Measurements from ENCODE around the gene BTG3. TPM values are rescaled to one million over a fixed set of nuclear protein-coding genes. Genes with fewer than 3 reads are reported as not detected.
A peak's percentile ranks its signal among the peaks of the same experiment; 100 is the strongest.

The BTG3 gene
- polyA plus RNA-seq (2011; rRNA removed) (23.6 and 38.9 TPM in 2 replicates), polyA minus RNA-seq (2011; rRNA and poly(A)+ RNA removed) (3.1 and 7.9 TPM in 2 replicates)

GRCh38 chr21:17612565-17613241 is at the start of gene BTG3:
Gene BTG3, minus strand, starts transcription at chr21:17612901. Its CDS starts 3,757 bp downstream, at chr21:17609144.
- ChIA-PET POLR2A (no interaction called here), CTCF (interaction anchor here (0.6 kb wide), 1 partner anchor 67 kb away, joined by 3 read pairs; no protein-coding TSS in a partner anchor)
- no peak for TF ChIP-seq CTCF (IDR thresholded peaks at IDR 0.05; ENCODE audit: insufficient read depth, low read depth, low read length)
- no peaks in the 10 kb centered on the region for H3K27me3 ChIP-seq (ENCODE audit: control insufficient read depth, insufficient read depth, low read length)
- peak within 1 kb of the TSS; percentile 95 for H3K4me3 ChIP-seq (ENCODE audit: low read depth, low read length)
- no peak for DNase-seq (ENCODE audit: low read depth)
- no peaks in the 10 kb centered on the region for H3K36me3 ChIP-seq (ENCODE audit: control insufficient read depth, insufficient read depth, low read length)

GRCh38 chr21:17660862-17661261 is 48.2 kb upstream of the BTG3 start:
- ChIA-PET CTCF (no interaction called here), POLR2A (no interaction called here)
- Histone ChIP-seq H3K4me3 (ENCODE audit: low read depth, low read length) (no peak overlapping the region), H3K36me3 (ENCODE audit: control insufficient read depth, insufficient read depth, low read length) (no peaks in the 10 kb centered on the region), H3K27me3 (ENCODE audit: control insufficient read depth, insufficient read depth, low read length) (no peaks in the 10 kb centered on the region)
- DNase-seq (ENCODE audit: low read depth) = no peak
- no peak for TF ChIP-seq CTCF (IDR thresholded peaks at IDR 0.05; ENCODE audit: insufficient read depth, low read depth, low read length)

GRCh38 chr21:17660452-17660851 is 47.8 kb upstream of the BTG3 start:
- Histone ChIP-seq H3K4me3 (ENCODE audit: low read depth, low read length) (no peak overlapping the region), H3K27me3 (ENCODE audit: control insufficient read depth, insufficient read depth, low read length) (no peaks in the 10 kb centered on the region), H3K36me3 (ENCODE audit: control insufficient read depth, insufficient read depth, low read length) (no peaks in the 10 kb centered on the region)
- CTCF ChIA-PET = no interaction called here
- no peak for TF ChIP-seq CTCF (IDR thresholded peaks at IDR 0.05; ENCODE audit: insufficient read depth, low read depth, low read length)
- POLR2A ChIA-PET = no interaction called here
- DNase-seq (ENCODE audit: low read depth) = peak; percentile 65

GRCh38 chr21:17658931-17659330 is 46.2 kb upstream of the BTG3 start:
- DNase-seq (ENCODE audit: low read depth) = no peak
- Histone ChIP-seq H3K36me3 (ENCODE audit: control insufficient read depth, insufficient read depth, low read length) (no peaks in the 10 kb centered on the region), H3K4me3 (ENCODE audit: low read depth, low read length) (no peak overlapping the region), H3K27me3 (ENCODE audit: control insufficient read depth, insufficient read depth, low read length) (no peaks in the 10 kb centered on the region)
- ChIA-PET CTCF (interaction anchor here (1.1 kb wide), 1 partner anchor 266 kb away, joined by 3 read pairs; no protein-coding TSS in a partner anchor), POLR2A (no interaction called here)
- TF ChIP-seq CTCF (IDR thresholded peaks at IDR 0.05; ENCODE audit: insufficient read depth, low read depth, low read length) = no peak

GRCh38 chr21:17651526-17651925 is 38.8 kb upstream of the BTG3 start:
- TF ChIP-seq CTCF (IDR thresholded peaks at IDR 0.05; ENCODE audit: insufficient read depth, low read depth, low read length) = no peak
- DNase-seq (ENCODE audit: low read depth) = no peak
- H3K36me3 ChIP-seq (ENCODE audit: control insufficient read depth, insufficient read depth, low read length) = no peaks in the 10 kb centered on the region
- ChIA-PET CTCF (no interaction called here), POLR2A (no interaction called here)
- H3K27me3 ChIP-seq (ENCODE audit: control insufficient read depth, insufficient read depth, low read length) = no peaks in the 10 kb centered on the region
- no peak overlapping the region for H3K4me3 ChIP-seq (ENCODE audit: low read depth, low read length)

Data from BJ (cell line).